ENCODE measurements around the gene KLHL3. TPM values are rescaled to one million over a fixed set of nuclear protein-coding genes. Genes with fewer than 3 reads are reported as not detected.
"Not testable (repeated sequence)": the region's sequence is repeated elsewhere in the genome, so short reads cannot be mapped to it uniquely, and the experiment has no call there.

The KLHL3 gene
- total and polyA plus RNA-seq, 5 experiments from 2014 or later, result 2.7 to 37.2 (median 8.1) TPM

- POLR2A ChIA-PET, result no interaction called here
- H3K27ac Mint-ChIP-seq, result no peak overlapping the region
- H3K9me3 Mint-ChIP-seq, result no peaks in the 10 kb centered on the region
- peaks cover 4 to 85% (median 22%) of the 10 kb centered on the region in 3 donors for H3K36me3 Mint-ChIP-seq
- DNase-seq (no peak), ATAC-seq (no peak)
- H3K4me3 Mint-ChIP-seq, result no peak overlapping the region
- peaks cover 7 to 11% (median 9%) of the 10 kb centered on the region in 4 donors for H3K4me1 Mint-ChIP-seq
- no peaks in the 10 kb centered on the region for H3K27me3 Mint-ChIP-seq
Measured at GRCh38 chr5:137657073-137657472, 78.8 kb downstream of the KLHL3 start.

GRCh38 chr5:137656558-137656957 is 79.3 kb downstream of the KLHL3 start:
- peaks cover 6 to 11% (median 7%) of the 10 kb centered on the region in 4 donors for H3K4me1 Mint-ChIP-seq

GRCh38 chr5:137651022-137651421 is 84.9 kb downstream of the KLHL3 start:
- POLR2A ChIA-PET, result no interaction called here
- no peak for ATAC-seq
- H3K4me3 Mint-ChIP-seq, result no peak overlapping the region
- H3K4me1 Mint-ChIP-seq, result no peaks in the 10 kb centered on the region
- no peak for DNase-seq
- no peak overlapping the region for H3K27ac Mint-ChIP-seq
- peaks cover 0 to 2% (median 0%) of the 10 kb centered on the region in 9 donors for H3K9me3 Mint-ChIP-seq
- no peaks in the 10 kb centered on the region for H3K27me3 Mint-ChIP-seq
- H3K36me3 Mint-ChIP-seq, result peaks cover 13 to 82% (median 45%) of the 10 kb centered on the region in 3 donors

More at GRCh38 chr5:137656558-137656957, 79.3 kb downstream of the KLHL3 start:
- no peak for DNase-seq
- POLR2A ChIA-PET, result no interaction called here
- Mint-ChIP-seq H3K27ac (no peak overlapping the region), H3K36me3 (peaks cover 4 to 81% (median 22%) of the 10 kb centered on the region in 3 donors), H3K9me3 (no peaks in the 10 kb centered on the region), H3K27me3 (no peaks in the 10 kb centered on the region), H3K4me3 (no peak overlapping the region)
- no peak for ATAC-seq

GRCh38 chr5:137649228-137649935 is 86.5 kb downstream of the KLHL3 start:
- ATAC-seq (no peak), DNase-seq (no peak)
- no peaks in the 10 kb centered on the region for H3K4me1 Mint-ChIP-seq
- POLR2A ChIA-PET, result no interaction called here
- no peak overlapping the region for H3K4me3 Mint-ChIP-seq
- peaks cover 15 to 80% (median 54%) of the 10 kb centered on the region in 3 donors for H3K36me3 Mint-ChIP-seq
- peaks cover 0 to 5% (median 0%) of the 10 kb centered on the region in 9 donors for H3K9me3 Mint-ChIP-seq
- peak overlapping the region in 2 of 10 donors; percentile 1 to 65 for H3K27ac Mint-ChIP-seq
- H3K27me3 Mint-ChIP-seq, result no peaks in the 10 kb centered on the region

GRCh38 chr5:137648361-137648760 is 87.5 kb downstream of the KLHL3 start:
- Mint-ChIP-seq H3K4me1 (no peaks in the 10 kb centered on the region), H3K36me3 (peaks cover 15 to 77% (median 52%) of the 10 kb centered on the region in 3 donors), H3K9me3 (peaks cover 0 to 5% (median 0%) of the 10 kb centered on the region in 9 donors), H3K4me3 (no peak overlapping the region), H3K27ac (no peak overlapping the region), H3K27me3 (no peaks in the 10 kb centered on the region)
- POLR2A ChIA-PET, result no interaction called here
- ATAC-seq (no peak), DNase-seq (no peak)

- Mint-ChIP-seq H3K36me3 (peaks cover 14 to 70% (median 51%) of the 10 kb centered on the region in 3 donors), H3K27ac (no peak overlapping the region), H3K9me3 (peaks cover 0 to 5% (median 0%) of the 10 kb centered on the region in 9 donors)
Measured at GRCh38 chr5:137647401-137647800, 88.5 kb downstream of the KLHL3 start.

GRCh38 chr5:137646761-137647160 is 89.1 kb downstream of the KLHL3 start:
- Mint-ChIP-seq H3K4me1 (no peaks in the 10 kb centered on the region), H3K27me3 (no peaks in the 10 kb centered on the region), H3K4me3 (no peak overlapping the region), H3K9me3 (peaks cover 0 to 5% (median 0%) of the 10 kb centered on the region in 9 donors), H3K27ac (no peak overlapping the region), H3K36me3 (peaks cover 12 to 71% (median 48%) of the 10 kb centered on the region in 3 donors)
- no peak for ATAC-seq
- POLR2A ChIA-PET, result no interaction called here
- DNase-seq, result no peak

More at GRCh38 chr5:137647401-137647800, 88.5 kb downstream of the KLHL3 start:
- Mint-ChIP-seq H3K4me1 (no peaks in the 10 kb centered on the region), H3K27me3 (no peaks in the 10 kb centered on the region), H3K4me3 (no peak overlapping the region)
- no peak for ATAC-seq
- POLR2A ChIA-PET, result no interaction called here
- DNase-seq, result no peak

GRCh38 chr5:137643081-137643480 is 92.8 kb downstream of the KLHL3 start:
- H3K4me3 Mint-ChIP-seq, DNase-seq, H3K27ac Mint-ChIP-seq, ATAC-seq, POLR2A ChIA-PET, H3K27me3 Mint-ChIP-seq, H3K9me3 Mint-ChIP-seq, H3K4me1 Mint-ChIP-seq: not testable (repeated sequence)
- H3K36me3 Mint-ChIP-seq, result peaks cover 6 to 67% (median 44%) of the 10 kb centered on the region in 3 donors

- H3K4me1 Mint-ChIP-seq, result no peaks in the 10 kb centered on the region
- H3K9me3 Mint-ChIP-seq, result peaks cover 0 to 5% (median 0%) of the 10 kb centered on the region in 9 donors
- H3K27me3 Mint-ChIP-seq, result no peaks in the 10 kb centered on the region
- DNase-seq (no peak), ATAC-seq (no peak)
- H3K4me3 Mint-ChIP-seq, result no peak overlapping the region
- POLR2A ChIA-PET, result no interaction called here
- peak overlapping the region in 3 of 10 donors; percentile 24 to 48 (median 43) for H3K27ac Mint-ChIP-seq
- H3K36me3 Mint-ChIP-seq, result peaks cover 6 to 62% (median 45%) of the 10 kb centered on the region in 3 donors
Measured at GRCh38 chr5:137642091-137642490, 93.8 kb downstream of the KLHL3 start.

- DNase-seq (no peak), ATAC-seq (no peak)
- Mint-ChIP-seq H3K9me3 (peaks cover 0 to 4% (median 0%) of the 10 kb centered on the region in 9 donors), H3K27ac (peak overlapping the region in 1 of 10 donors; percentile 63), H3K36me3 (peaks cover 4 to 62% (median 37%) of the 10 kb centered on the region in 3 donors), H3K27me3 (no peaks in the 10 kb centered on the region), H3K4me1 (no peaks in the 10 kb centered on the region), H3K4me3 (no peak overlapping the region)
- POLR2A ChIA-PET, result no interaction called here
Measured at GRCh38 chr5:137641148-137641547, 94.7 kb downstream of the KLHL3 start.

- DNase-seq, result no peak
- Mint-ChIP-seq H3K27me3 (no peaks in the 10 kb centered on the region), H3K4me3 (no peak overlapping the region), H3K36me3 (peaks cover 0 to 59% (median 22%) of the 10 kb centered on the region in 3 donors), H3K27ac (no peak overlapping the region), H3K4me1 (no peaks in the 10 kb centered on the region), H3K9me3 (no peaks in the 10 kb centered on the region)
- POLR2A ChIA-PET, result no interaction called here
- ATAC-seq, result no peak
Measured at GRCh38 chr5:137639645-137640044, 96.2 kb downstream of the KLHL3 start.

- Mint-ChIP-seq H3K27ac (no peak overlapping the region), H3K4me3 (no peak overlapping the region), H3K36me3 (peaks cover 0 to 60% (median 21%) of the 10 kb centered on the region in 3 donors), H3K4me1 (no peaks in the 10 kb centered on the region), H3K27me3 (no peaks in the 10 kb centered on the region), H3K9me3 (no peaks in the 10 kb centered on the region)
- POLR2A ChIA-PET, result no interaction called here
- DNase-seq, result no peak
- no peak for ATAC-seq
Measured at GRCh38 chr5:137638841-137639240, 97.0 kb downstream of the KLHL3 start.

GRCh38 chr5:137636830-137637714 is 98.8 kb downstream of the KLHL3 start:
- no peaks in the 10 kb centered on the region for H3K27me3 Mint-ChIP-seq
- peaks cover 0 to 65% (median 28%) of the 10 kb centered on the region in 3 donors for H3K36me3 Mint-ChIP-seq
- H3K4me3 Mint-ChIP-seq, result no peak overlapping the region
- H3K4me1 Mint-ChIP-seq, result no peaks in the 10 kb centered on the region
- POLR2A ChIA-PET, result no interaction called here
- DNase-seq (no peak), ATAC-seq (no peak)
- no peaks in the 10 kb centered on the region for H3K9me3 Mint-ChIP-seq
- peak overlapping the region in 1 of 10 donors; percentile 83 for H3K27ac Mint-ChIP-seq

Data from naive thymus-derived CD8-positive, alpha-beta T cell (primary cell).